Ishikawa (cell line): Measurements from ENCODE around the gene MED13L.

Experiments
- CEBPB ChIP-seq: IDR thresholded peaks from 2 replicates; pipeline ENCODE4 v1.6.1; 2012
- CREB1 ChIP-seq: IDR thresholded peaks from 2 replicates; pipeline ENCODE4 v1.6.1; 2012; ENCODE audit warnings: low read depth
- EGR1 ChIP-seq: IDR thresholded peaks from 2 replicates; pipeline ENCODE4 v1.6.1; 2012
- EP300 ChIP-seq: IDR thresholded peaks from 2 replicates; pipeline ENCODE4 v1.6.1; 2012; ENCODE audit warnings: borderline replicate concordance
- FOXM1 ChIP-seq: IDR thresholded peaks from 2 replicates; pipeline ENCODE4 v1.6.1; 2012; ENCODE audit warnings: low read depth, borderline replicate concordance
- MAX ChIP-seq: IDR thresholded peaks from 2 replicates; pipeline ENCODE4 v1.6.1; 2012
- NFIC ChIP-seq: IDR thresholded peaks from 2 replicates; pipeline ENCODE4 v1.6.1; 2012
- RAD21 ChIP-seq: IDR thresholded peaks from 2 replicates; pipeline ENCODE4 v1.6.1; 2012; ENCODE audit warnings: low read depth
- REST ChIP-seq: IDR thresholded peaks from 2 replicates; pipeline ENCODE4 v1.6.1; 2012; ENCODE audit warnings: low read depth, mild to moderate bottlenecking
- TAF1 ChIP-seq: IDR thresholded peaks from 2 replicates; pipeline ENCODE4 v1.6.1; 2012; ENCODE audit warnings: low read depth, mild to moderate bottlenecking
- TCF12 ChIP-seq: IDR thresholded peaks from 2 replicates; pipeline ENCODE4 v1.6.1; 2012; ENCODE audit warnings: low read depth
- TEAD4 ChIP-seq: IDR thresholded peaks from 2 replicates; pipeline ENCODE4 v1.6.1; 2012
- USF1 ChIP-seq: IDR thresholded peaks from 2 replicates; pipeline ENCODE4 v1.6.1; 2012
- YY1 ChIP-seq: IDR thresholded peaks from 2 replicates; pipeline ENCODE4 v1.6.1; 2012; ENCODE audit warnings: low read depth
- ZBTB7A ChIP-seq: IDR thresholded peaks from 2 replicates; pipeline ENCODE4 v1.6.1; 2012; ENCODE audit warnings: low read depth

Gene MED13L

GRCh38 chr12:116309343-116309742, 31.9 kb upstream of the MED13L start:
- TF ChIP-seq EP300 = no peak
- no peak for TF ChIP-seq EGR1
- no peak for TF ChIP-seq ZBTB7A
- no peak for TF ChIP-seq CEBPB
- no peak for TF ChIP-seq REST
- no peak for TF ChIP-seq YY1
- TF ChIP-seq TCF12 = no peak
- TF ChIP-seq MAX = no peak
- no peak for TF ChIP-seq TAF1

- TF ChIP-seq CEBPB = no peak
- TF ChIP-seq YY1 = no peak
- TF ChIP-seq RAD21 = no peak
- TF ChIP-seq REST = no peak
- TF ChIP-seq USF1 = no peak
- TF ChIP-seq TAF1 = no peak
- no peak for TF ChIP-seq CREB1
- TF ChIP-seq EGR1 = no peak
- no peak for TF ChIP-seq FOXM1
- TF ChIP-seq MAX = no peak
Measured at GRCh38 chr12:116308647-116309046, 31.2 kb upstream of the MED13L start.

GRCh38 chr12:116306968-116307367, 29.5 kb upstream of the MED13L start:
- TF ChIP-seq EGR1 = no peak
- 0 out of 2 replicates have a peak, but pooled peaks have one; percentile 18 for TF ChIP-seq USF1
- TF ChIP-seq CREB1 = no peak
- TF ChIP-seq FOXM1 = no peak
- no peak for TF ChIP-seq MAX

GRCh38 chr12:116306506-116306905, 29.0 kb upstream of the MED13L start:
- TF ChIP-seq EGR1 (no peak), USF1 (no peak), ZBTB7A (no peak), TCF12 (no peak), CREB1 (no peak), TAF1 (no peak), EP300 (no peak), YY1 (no peak), FOXM1 (no peak), REST (no peak), NFIC (no peak), CEBPB (no peak), TEAD4 (no peak)
